ENCODE measurements around the gene TSEN54.
A peak's percentile ranks its signal among the peaks of the same experiment; 100 is the strongest.

The TSEN54 gene

DNA sequence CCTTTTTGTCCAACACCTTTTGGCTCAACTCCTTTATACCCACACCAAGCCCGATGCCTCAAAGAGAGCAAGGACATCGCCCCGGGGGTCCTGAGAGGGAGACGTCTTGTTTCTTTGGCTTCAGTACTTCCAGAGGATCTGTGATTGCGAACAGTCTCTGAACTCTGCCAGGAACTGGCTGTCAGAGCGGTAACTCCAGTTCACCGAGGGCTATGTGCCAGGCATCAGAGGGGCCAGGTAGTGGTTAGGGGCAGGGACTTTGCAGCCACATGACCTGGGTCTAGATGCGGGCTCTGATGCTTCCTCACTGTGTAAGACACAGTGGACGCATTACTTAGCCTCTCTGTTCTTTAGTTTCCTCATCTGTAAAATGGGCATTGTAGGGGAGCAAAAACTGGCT is 30.8 kb downstream of the TSEN54 start:
- no peak for DNase-seq

DNA sequence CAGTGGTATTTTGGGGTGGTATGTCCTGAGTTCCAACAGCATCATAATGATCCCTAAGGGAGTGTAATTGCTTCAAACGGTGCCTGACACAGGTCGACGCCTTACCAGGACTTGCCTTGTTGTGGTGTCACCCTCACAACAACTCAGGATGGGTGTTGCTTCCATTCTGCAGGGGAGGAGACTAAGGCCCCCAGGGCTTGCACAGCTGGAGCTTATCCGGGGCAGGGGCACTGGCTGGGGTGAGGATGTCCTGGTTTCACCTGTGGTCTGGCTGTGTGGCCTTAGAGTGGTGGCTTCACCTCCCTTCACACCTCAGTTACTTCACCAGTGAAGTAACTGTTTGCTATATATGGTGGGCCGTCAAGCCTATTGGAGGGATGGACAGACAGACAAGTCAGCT is 32.5 kb downstream of the TSEN54 start:
- no peak for DNase-seq

GRCh38 chr17:75549246-75550138 is 33.2 kb downstream of the TSEN54 start:
- no peak for DNase-seq

DNA sequence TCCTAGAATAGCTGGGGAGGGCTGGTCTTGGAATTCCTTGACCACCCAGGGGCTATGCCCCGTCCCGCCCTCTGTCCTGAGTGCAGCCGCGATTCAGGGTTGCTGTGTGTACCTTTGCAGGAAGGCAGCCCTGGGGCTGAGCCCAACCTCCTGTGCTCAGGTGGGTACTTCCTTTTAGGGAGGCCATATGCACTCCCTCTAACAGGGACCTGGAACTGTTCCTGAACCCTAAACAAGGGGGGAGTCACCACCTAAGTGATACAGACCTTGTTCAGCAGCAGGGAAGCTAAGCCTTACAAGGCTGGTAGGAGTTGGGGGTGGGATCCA is 33.8 kb downstream of the TSEN54 start:
- no peak for DNase-seq

- DNase-seq, result peak; percentile 42
These were observed 34.9 kb downstream of the TSEN54 start for GRCh38 chr17:75551266-75551665.

DNA sequence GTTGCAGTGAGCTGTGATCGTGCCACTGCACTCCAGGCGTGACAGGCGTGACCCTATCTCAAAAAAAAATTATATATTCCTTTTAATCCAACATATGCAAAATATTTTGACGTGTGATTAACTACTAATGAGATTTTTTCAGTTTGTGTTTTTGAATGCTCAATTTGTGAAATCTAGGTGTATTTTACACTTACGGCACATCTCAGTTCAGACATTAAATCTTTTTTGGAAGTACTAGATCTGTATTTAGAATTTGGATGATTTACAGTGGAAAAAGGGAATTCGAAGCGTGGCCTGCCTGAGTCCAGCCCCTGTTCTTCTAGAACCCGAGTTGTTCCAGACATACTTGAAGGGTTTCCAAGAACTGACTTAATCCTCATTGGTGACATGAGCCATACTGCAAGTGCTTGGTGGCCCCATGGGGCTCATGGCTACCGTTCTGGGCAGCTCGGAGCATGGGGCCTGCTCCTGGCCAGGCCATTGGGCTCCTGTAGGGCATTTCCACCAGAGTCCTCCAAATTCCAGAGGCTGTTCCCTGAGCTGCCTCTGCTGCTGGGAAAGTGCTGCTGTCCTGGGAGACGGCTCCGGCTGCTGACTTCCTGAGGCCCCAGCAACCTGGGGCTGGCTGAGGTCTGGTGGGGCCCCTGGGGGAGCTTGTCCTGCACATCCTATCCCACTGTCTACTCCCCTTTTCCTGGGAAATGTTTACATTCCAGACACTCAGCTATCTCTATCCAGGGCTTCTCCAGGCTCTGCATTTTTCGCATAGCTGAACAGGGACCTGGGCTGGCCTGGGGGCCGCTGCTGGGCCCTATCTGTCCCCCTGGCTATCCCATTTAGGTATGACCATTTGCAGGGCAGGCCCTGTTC is 36.3 kb downstream of the TSEN54 start:
- peak; percentile 57 for DNase-seq

- no peak for DNase-seq
These were observed 37.2 kb downstream of the TSEN54 start for GRCh38 chr17:75553295-75554110.

DNA sequence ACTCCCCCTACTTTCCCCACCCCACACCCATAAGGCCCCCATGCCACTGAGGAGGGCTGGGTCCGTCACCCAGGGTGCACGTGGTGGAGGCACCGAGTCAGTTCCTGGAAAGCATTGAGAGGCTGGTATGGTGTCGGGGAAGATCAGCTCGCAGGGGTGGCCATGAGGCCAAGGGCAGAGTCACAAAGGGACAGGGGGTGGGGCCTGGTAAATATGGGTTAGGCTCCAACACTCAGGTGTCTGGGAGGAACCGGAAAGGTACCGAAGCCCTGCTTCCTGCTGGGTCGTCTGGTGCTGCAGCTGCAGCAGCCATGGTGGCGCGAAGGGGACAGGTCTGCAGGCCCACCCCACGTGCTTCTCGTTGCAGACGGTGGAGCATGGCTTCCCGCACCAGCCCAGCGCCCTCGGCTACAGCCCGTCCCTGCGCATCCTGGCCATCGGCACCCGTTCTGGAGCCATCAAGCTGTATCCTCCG is 39.4 kb downstream of the TSEN54 start:
- DNase-seq, result no peak

DNA sequence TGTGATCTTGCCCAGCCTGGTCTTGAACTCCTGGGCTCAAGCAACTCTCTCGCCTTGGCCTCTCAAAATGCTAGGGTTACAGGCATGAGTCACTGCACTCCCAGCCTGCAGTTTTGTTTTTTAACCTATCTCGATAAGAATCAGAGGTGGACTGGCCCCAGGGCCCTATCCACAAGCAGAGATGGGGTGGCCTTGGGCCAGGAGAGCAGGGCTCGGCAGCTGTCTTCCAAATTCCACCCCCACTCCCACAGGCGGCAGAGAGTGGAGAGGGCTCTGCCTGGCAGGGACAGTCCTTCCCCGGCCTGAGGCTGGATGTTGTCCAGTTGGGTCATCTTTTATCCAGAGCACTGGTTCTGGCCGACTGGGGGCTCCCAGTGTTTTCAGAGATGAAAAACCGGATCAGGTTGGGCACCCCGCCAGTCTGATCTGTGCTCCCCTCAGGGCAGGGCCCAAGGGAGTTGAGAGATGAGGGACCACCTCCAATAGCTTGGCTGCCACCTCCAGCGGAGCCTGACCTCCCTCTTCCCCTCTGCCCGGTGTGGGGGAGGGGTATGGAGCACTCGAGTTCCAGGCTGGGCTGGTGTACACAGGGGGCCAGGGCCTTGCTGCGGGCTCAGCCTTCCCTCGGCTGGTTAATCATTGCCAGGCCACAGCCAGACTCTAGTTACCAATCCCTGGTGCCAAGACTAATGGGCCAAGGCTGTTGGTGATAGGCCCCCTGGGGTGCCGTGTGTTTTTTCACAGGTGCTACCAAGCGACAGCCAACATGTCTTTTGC is 40.9 kb downstream of the TSEN54 start:
- DNase-seq, result no peak

- DNase-seq, result no peak
These were observed 41.7 kb downstream of the TSEN54 start for GRCh38 chr17:75557852-75558665.

DNA sequence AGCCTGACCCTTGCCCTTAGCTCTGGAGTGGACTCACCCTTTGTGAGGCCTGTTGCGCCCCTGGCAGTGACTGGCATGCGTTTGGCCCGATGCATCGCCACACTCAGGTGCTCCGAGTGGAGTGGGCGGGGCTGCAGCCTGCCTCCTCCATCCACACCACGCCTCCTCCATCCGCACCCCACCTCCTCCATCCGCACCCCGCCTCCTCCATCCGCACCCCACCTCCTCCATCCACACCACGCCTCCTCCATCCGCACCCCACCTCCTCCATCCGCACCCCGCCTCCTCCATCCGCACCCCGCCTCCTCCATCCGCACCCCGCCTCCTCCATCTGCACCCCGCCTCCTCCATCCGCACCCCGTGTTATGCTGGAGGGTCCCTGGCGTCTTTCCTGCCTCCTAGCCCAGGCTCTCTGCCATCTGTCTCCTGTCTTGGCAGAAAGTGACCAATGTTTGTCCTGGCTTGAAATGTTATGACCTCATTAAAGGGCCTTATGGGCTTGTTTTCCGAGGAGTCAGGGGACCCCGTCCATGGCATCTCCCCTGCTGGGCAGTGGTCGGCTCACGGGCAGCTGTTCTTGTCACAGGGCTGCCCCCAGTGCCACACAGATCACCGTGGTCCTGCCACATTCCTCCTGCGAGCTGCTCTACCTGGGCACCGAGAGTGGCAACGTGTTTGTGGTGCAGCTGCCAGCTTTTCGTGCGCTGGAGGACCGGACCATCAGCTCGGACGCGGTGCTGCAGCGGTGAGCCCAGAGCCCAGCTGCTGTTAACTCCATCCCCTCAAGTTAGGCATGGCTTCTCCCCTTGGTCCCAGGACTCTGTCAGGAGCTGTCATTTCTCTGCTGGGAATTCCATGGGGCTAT is 42.6 kb downstream of the TSEN54 start:
- DNase-seq, result no peak

DNA sequence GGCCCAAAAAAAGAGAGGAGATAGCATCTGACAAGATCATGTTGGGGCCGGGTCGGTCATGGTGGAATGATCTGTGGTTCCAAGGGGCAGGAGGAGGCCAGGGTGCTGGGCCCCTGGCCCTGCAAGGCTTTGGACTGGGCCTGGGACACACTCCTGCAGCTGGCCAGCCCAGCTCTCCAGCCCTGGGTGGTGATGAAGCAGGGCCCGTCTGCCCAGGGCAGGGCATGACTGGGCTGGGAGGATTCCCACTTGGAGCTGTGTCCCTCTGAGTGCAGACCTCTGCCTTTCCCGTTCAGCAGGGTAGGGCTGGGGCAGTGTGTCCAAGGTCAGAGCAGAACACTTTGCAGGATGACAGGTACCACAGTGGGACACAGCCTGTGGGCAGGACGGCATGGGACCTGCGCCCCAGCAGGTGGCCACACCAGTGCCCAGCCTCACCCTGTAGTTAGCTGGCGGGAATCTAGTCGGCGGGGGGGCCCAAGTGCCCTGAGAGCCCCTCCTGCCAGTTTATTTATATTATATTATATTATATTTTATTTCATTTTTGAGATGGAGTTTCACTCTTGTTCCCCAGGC is 43.7 kb downstream of the TSEN54 start:
- DNase-seq, result no peak

DNA sequence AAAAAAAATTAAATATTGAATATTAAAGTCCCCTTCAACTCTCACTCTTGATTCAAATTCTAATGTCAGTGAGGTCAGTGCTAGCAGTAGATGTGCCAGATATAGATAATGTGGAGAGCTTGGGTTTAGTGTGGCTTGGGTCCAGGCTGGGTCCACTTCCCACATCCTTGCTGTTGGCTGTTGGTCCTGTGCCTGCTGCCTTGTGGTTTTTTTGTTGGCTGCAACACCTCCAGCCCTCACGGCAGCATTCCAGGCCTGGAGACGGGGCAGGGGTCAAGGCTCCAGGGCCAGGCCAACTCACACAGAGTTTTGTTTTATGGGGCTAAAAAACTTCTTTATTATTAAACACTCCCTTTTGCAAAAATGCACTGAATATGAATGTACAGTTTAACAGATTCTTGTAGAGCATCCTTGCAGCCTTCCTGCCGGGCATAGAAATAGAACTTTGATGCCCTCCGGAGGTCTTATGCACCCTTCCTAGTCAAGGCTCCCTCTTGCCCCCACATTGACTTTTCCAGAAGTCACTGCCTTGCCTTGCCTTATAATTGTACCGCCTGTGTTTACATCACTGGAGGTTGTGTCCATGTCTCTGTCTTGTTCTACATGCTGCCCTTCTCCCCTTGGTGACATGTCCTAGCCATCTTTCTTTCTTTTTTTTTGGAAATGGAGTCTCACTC is 45.7 kb downstream of the TSEN54 start:
- DNase-seq, result no peak

- DNase-seq, result no peak
These were observed 46.9 kb downstream of the TSEN54 start for GRCh38 chr17:75563063-75563758.

GRCh38 chr17:75564195-75564594 is 47.9 kb downstream of the TSEN54 start:
- no peak for DNase-seq

DNA sequence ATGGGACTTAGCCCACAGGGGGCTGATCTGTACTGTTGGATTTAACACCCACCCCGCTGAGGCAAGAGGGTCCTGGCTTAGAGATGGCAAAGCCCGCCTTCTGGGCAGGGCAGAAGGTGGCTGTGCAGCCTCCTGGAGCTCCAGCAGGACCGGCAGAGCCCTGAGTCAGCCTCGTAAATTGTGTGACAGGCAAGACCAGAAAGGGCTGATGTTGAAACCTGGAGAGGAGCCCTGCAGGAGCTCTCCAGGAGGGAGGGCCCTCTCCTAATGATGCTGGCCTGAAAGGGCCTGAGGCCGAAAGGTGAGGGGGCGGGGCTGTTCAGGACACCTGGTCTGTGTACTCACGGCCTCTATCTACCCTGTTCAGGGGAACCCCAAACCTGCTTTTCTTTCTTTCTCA is 48.7 kb downstream of the TSEN54 start:
- DNase-seq, result no peak

- DNase-seq, result no peak
These were observed 49.3 kb downstream of the TSEN54 start for GRCh38 chr17:75565618-75566017.

GRCh38 chr17:75566416-75566815 is 50.1 kb downstream of the TSEN54 start:
- no peak for DNase-seq

- no peak for DNase-seq
These were observed 50.5 kb downstream of the TSEN54 start for GRCh38 chr17:75566834-75567233.

Data from fibroblast of skin of right quadriceps (primary cell).